ENCODE measurements around the gene GSTO2. TPM values are rescaled to one million over a fixed set of nuclear protein-coding genes. Genes with fewer than 3 reads are reported as not detected.

The GSTO2 gene
- total and polyA plus RNA-seq, 10 of the 15 experiments (the other 5 are each of a cell fraction or from before 2014, with no cell fraction given): 0.16 to 0.86 (median 0.46) TPM

GRCh38 chr10:104230490-104230889, 38.5 kb upstream of the GSTO2 start:
- ChIA-PET CTCF (interaction anchor here (0.6 to 1.3 kb wide), 2 partner anchors 28 to 342 kb away, joined by 3 to 4 read pairs; no protein-coding TSS in a partner anchor), SMC1A (ENCODE audit: uncharacterized antibody, unreplicated experiment) (no interaction called here), POLR2A (no interaction called here), RAD21 (ENCODE audit: unreplicated experiment) (no interaction called here)
- H4K20me1 ChIP-seq (ENCODE audit: control insufficient read depth, insufficient read depth): no peaks in the 10 kb centered on the region
- no peak overlapping the region for H3K27ac ChIP-seq (ENCODE audit: control insufficient read depth, insufficient read depth)
- in situ Hi-C loops (cut with MboI): no loop called here
- peak; percentile 64 for TF ChIP-seq RUNX3 (IDR thresholded peaks at IDR 0.05; ENCODE audit: low read length)
- peak; percentile 25; the same call in 1 of the 2 replicates for TF ChIP-seq CREM (IDR thresholded peaks at IDR 0.05; ENCODE audit: low read depth)
- peak; percentile 53; the same call in 1 of the 2 replicates for TF ChIP-seq BMI1 (IDR thresholded peaks at IDR 0.05; ENCODE audit: borderline replicate concordance)
- TF ChIP-seq JUNB (IDR thresholded peaks at IDR 0.05): 0 out of 2 replicates have a peak, but pooled peaks have one; percentile 12
- no peak for TF ChIP-seq POLR2AphosphoS2 (IDR thresholded peaks at IDR 0.05; ENCODE audit: low read depth, low read length)
- TF ChIP-seq IKZF1 (conservative IDR thresholded peaks at IDR 0.05): no peak
- no peak for TF ChIP-seq NR2F1 (conservative IDR thresholded peaks at IDR 0.05)
- TF ChIP-seq HDAC6 (IDR thresholded peaks at IDR 0.05; ENCODE audit: unreplicated experiment): no peak
- TF ChIP-seq SUPT20H (IDR thresholded peaks at IDR 0.05; ENCODE audit: borderline replicate concordance, control insufficient read depth, low read depth, low read length): no peak
- H3K36me3 ChIP-seq (ENCODE audit: control insufficient read depth in 2 of 2, insufficient read depth in 2 of 2, low read length in 1 of 2): no peaks in the 10 kb centered on the region
- intact Hi-C loops (cut with micrococcal nuclease; ENCODE audit: unreplicated experiment): no loop called here
- no peaks in the 10 kb centered on the region for H3K79me2 ChIP-seq (ENCODE audit: control insufficient read depth, insufficient read depth, low read length)
- no peak overlapping the region for H3K9ac ChIP-seq (ENCODE audit: control insufficient read depth, insufficient read depth, low read length)
- H3K9me3 ChIP-seq (replicated peaks; ENCODE audit: control insufficient read depth, insufficient read depth, low read length): no peaks in the 10 kb centered on the region
- no peak for FAIRE-seq
- H3K27me3 ChIP-seq (replicated peaks in 1 of 2; ENCODE audit: control insufficient read depth in 2 of 2, insufficient read depth in 2 of 2, low read length in 1 of 2): no peaks in the 10 kb centered on the region
- no TSS peak for BruUV-seq (replicated peaks)
- no peaks in the 10 kb centered on the region for H3K4me1 ChIP-seq (ENCODE audit: control insufficient read depth, insufficient read depth, low read length)
- DNase-seq (ENCODE audit: low read depth, low spot score): no peak
- no peak overlapping the region for H3K4me2 ChIP-seq (ENCODE audit: control insufficient read depth, insufficient read depth)
- no peak overlapping the region for H2AFZ ChIP-seq (ENCODE audit: control insufficient read depth, low read depth, low read length)
- H3K4me3 ChIP-seq: no peak overlapping the region
- WGBS (ENCODE audit: insufficient coverage, insufficient replicate concordance, low lambda C conversion rate, missing lambda C conversion rate): 2% methylated on average over 4 of the region's 4 CpGs
- peak; percentile 10; the same call in 1 of the 3 replicates for ATAC-seq

Measured in GM12878 (cell line).